Right renal pelvis (tissue), 4 donors: ENCODE measurements around the gene PIK3C2G. TPM values are rescaled to one million over a fixed set of nuclear protein-coding genes. Genes with fewer than 3 reads are reported as not detected.

ENCODE experiments used
- DNase-seq, 4 donors: peaks; one replicate each; pipeline ENCODE4 v3.0.0-alpha.2; 2013; ENCODE audit warnings: low read depth in 4 of 4, low spot score in 3 of 4, missing footprints in 1 of 4
- polyA plus RNA-seq, 4 donors: library from polyadenylated mRNA; unstranded; fragments of 120-200 nt; gene quantifications; one replicate each; pipeline ENCODE4 v1.2.1, GENCODE V29; 2013; ENCODE audit not compliant: insufficient read length in 4 of 4

PIK3C2G gene
- polyA plus RNA-seq, 4 donors, result 3.6 to 5.5 (median 5.1) TPM

DNA sequence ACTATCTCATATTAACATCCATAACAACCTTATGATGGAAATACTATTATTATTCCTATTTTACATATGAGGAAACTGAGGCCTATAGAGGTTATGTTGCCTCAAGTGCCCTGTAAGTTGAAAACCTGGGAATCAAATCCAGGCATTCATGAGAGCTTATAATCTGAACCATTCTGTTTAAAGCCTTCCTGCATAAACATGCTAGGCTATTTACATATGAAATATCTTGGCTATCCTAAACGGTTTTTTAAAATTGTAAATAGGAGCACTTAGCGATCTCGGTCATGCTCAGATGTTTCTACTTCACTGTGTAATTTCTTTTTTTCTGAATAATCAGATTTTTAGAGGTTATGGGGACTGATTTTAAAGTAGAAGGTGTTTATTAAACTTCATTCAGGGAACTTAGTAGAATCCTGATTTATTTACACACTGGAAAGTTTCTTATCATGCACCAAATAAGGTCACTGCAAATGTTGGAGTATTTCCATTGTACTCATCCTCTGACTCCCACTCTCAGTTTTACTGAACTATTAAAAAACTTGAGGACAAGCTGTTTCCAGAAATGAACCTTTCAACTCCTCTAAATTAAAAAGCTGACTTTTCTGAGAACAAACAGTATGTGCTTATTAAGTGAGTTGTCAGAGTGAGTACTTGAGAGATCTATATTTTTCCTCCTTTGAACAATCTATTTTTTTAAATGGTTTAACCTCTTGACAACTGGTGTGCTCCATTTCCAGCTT lies 141.7 kb downstream of the PIK3C2G start:
- no peak for DNase-seq

- DNase-seq, result no peak
These were observed 150.1 kb downstream of the PIK3C2G start for GRCh38 chr12:18411453-18411852.

DNA sequence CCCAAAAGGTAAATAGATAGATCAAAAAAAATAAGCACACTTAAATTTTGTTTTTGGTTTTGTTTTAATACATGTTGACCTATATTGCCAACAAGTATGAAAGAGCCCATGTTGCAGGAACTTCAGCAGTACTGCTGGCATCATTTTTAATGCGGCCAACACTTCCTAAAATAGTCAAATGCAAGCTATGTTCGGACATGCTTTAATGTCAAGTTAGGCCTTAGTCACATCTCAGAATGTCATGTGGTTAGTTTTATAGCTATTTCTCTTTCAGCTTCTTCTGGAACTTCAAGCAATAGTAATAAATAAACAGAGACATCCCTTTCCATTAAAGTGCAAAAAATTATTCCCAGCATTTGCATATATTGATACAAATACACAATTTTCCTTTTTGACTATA lies 153.4 kb downstream of the PIK3C2G start:
- no peak for DNase-seq

DNA sequence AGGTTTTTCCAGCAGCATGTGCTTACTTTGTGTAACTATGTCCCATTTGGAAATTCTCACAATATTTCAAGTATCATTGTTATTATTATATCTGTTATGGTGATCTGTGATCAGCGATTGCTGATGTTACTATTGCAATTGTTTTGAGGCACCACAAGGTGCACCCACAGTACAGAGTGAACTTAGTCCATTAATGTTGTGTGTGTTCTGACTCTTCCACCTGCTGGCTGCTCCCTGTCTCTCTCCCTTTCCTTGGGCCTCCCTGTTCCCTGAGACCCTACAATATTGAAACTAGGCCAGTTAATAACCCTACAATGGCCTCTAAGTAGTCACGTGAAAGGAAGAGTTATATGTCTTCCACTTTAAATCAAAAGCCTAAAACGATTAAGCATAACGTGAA lies 153.9 kb downstream of the PIK3C2G start:
- no peak for DNase-seq

DNA sequence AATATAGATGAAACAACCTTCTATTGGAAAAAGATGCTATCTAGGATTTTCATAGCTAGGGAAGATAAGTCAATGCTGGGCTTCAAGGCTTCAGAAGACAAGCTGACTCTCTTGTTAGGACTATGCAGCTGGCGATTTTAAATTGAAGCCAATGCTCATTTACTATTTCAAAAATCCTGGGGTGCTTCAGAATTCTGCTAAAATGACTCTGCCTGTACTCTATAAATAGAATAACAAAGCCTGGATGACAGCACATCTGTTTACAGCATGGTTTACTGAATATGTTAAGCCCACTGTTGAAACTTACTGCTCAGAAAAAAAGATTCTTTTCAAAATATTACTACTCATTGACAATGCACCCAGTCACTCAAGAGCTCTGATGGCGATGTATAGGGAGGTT lies 155.1 kb downstream of the PIK3C2G start:
- DNase-seq, result no peak

DNA sequence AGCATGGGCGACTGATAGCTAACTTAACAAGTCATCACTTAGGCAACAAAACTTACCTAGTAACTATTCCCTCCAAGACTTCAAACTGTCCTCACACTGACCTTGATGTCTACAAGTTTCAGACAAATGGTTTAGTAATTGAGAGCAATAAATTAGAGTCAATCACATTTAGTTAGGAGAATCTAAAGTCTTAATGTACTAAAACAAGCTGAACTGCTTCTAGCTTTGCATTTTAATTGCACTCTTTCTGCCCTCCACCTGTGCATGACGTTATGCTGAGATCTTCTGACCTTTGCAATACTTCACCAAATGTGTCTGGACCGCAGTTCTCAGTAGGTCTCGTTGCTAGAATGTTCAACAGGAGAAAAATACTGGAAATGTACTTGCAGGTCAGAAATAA lies 158.0 kb downstream of the PIK3C2G start:
- DNase-seq, result peak in 2 of 4 donors; percentile 20 to 24

- DNase-seq, result no peak
These were observed 160.5 kb downstream of the PIK3C2G start for GRCh38 chr12:18421867-18422266.

- DNase-seq, result no peak
These were observed 161.6 kb downstream of the PIK3C2G start for GRCh38 chr12:18422871-18423270.

DNA sequence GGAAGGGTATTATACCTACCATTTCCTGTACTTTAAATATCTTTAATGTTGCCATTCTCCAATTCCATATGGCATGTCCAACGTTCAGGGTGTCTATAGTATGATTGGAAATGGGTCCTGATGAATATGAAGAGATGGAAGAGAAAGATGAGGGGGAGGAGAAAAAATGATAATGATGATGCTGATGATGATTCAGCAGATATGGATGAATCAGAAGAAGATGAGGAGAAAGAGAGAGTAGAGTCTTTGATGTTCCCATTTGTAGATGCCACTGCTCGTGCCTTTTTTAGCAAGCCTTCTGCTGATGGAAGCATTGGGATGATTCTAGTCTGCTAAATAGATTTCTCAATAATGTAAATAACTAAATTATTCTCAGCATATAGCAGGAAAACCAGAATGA lies 163.5 kb downstream of the PIK3C2G start:
- DNase-seq, result no peak

GRCh38 chr12:18427520-18427919 lies 166.2 kb downstream of the PIK3C2G start:
- no peak for DNase-seq

GRCh38 chr12:18428416-18428815 lies 167.1 kb downstream of the PIK3C2G start:
- no peak for DNase-seq

- no peak for DNase-seq
These were observed 168.0 kb downstream of the PIK3C2G start for GRCh38 chr12:18429366-18429765.

DNA sequence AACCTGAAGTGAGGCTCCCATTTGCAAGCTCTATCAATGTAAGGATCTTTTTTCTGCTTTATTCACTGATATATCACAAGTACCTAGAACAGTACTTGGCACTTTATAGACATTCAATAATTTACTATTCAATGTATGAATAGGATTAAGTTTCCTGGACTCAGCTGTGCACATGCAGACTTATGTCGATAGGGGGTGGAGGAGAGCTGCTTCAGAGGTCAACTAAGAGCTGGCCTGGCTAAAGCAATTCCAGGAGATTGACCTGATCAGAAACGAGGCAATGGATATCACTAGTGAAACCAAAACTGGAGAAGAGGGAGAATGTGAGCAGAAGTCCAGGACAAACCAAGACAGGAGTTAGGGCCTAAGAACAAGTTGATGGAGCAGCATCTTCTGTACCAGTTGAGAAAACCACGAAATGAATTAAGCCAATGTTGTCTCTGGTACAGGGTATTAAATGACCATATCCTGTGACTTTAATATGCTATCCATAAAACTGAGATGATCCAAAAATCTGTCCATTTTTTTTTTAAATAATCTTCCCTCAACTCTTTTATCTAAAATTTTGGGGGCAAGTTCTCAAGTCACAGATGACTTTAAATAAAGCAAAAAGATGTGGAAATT lies 169.2 kb downstream of the PIK3C2G start:
- DNase-seq, result peak in 1 of 4 donors; percentile 22

DNA sequence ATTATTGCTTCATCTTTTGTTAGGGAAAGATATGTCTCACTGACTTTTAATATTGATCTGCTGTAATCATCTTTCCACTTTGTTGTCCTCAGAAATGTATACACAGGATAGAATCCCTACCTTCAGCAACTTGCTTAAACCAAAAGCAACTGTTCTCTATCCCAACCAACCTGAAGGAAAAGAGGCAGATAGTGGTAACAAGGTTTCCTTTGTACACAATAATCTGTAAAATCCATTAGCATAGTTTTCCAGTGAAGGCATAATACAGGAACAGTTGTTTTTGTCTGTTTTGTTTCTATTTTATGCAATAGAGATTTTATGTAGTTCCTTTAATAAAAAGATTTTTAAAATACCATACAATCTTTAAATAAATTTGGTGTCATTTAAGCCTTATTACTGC lies 170.5 kb downstream of the PIK3C2G start:
- no peak for DNase-seq

DNA sequence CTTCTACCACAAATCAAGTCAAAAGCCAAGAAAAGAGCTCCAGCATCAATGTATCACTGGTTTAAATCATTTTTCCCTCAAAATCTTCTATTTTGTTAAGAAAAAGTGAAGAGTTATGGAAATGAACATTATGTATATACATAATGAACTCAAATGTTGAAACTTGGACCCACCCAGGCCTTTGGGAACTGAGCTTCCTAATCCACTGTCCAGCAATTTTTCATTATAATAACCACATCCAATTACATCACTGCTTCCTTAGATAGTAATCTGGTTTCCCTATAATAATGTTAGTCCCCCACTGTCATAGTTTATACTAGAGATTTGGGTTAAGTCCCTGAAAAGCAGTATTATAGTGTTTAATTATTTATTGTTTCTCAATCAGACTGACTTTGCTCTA lies 170.9 kb downstream of the PIK3C2G start:
- no peak for DNase-seq

- DNase-seq, result no peak
These were observed 174.9 kb downstream of the PIK3C2G start for GRCh38 chr12:18436170-18436569.

- no peak for DNase-seq
These were observed 178.2 kb downstream of the PIK3C2G start for GRCh38 chr12:18439541-18439940.

- DNase-seq, result no peak
These were observed 182.6 kb downstream of the PIK3C2G start for GRCh38 chr12:18443768-18444437.

- no peak for DNase-seq
These were observed 184.8 kb downstream of the PIK3C2G start for GRCh38 chr12:18446061-18446644.

DNA sequence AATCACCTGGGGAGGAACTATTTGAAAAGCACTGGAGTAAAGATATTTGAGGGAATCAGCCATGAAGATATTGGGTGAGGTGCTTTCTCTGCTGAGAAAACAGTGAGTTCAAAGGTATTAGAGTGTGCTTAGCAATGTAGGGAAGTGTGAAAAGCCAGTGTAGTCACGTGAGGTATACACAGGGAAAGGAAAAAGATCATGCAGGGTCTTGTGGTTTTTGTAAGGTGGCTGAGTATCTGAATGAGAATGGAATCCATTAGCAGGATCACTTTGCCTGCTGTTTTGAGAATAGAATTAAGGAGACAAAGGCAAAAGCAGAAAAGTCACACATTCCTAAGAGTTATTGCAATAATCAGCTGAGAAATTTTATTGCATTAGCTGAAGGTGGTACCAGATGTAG lies 193.0 kb downstream of the PIK3C2G start:
- no peak for DNase-seq

GRCh38 chr12:18456344-18456743 lies 195.0 kb downstream of the PIK3C2G start:
- DNase-seq, result no peak
